GM12878 (cell line): ENCODE measurements around the gene SLC4A5. TPM values are rescaled to one million over a fixed set of nuclear protein-coding genes. Genes with fewer than 3 reads are reported as not detected.

Experiments used
- CBX3 ChIP-seq: fragments of 200-600 bp; sonication (generic); IDR thresholded peaks from 2 replicates; pipeline ENCODE4 v1.6.1; 2016; ENCODE audit warnings: low read depth, borderline replicate concordance
- EED ChIP-seq: sonication (generic); IDR thresholded peaks from 2 replicates; pipeline ENCODE4 v1.6.1; 2016; ENCODE audit warnings: antibody characterized with exemption, low read depth
- EP300 ChIP-seq, 2 experiments: fragments of 150-350 bp in 1 of 2; IDR thresholded peaks; 2 replicates each; pipeline ENCODE4 v1.6.1; 2011 to 2012; ENCODE audit warnings: low read depth in 2 of 2, low read length in 2 of 2, borderline replicate concordance in 1 of 2, improper control_type of control experiment in 1 of 2, inconsistent platforms in 1 of 2; ENCODE audit not compliant: control insufficient read depth in 1 of 2
- FOXK2 ChIP-seq: fragments of 450-650 bp; IDR thresholded peaks from 2 replicates; pipeline ENCODE4 v1.6.1; 2017; ENCODE audit warnings: mild to moderate bottlenecking, moderate library complexity
- GABPA ChIP-seq: IDR thresholded peaks from 2 replicates; pipeline ENCODE4 v1.6.1; 2014; ENCODE audit warnings: antibody characterized with exemption, low read depth, mild to moderate bottlenecking, inconsistent platforms
- KAT2A ChIP-seq: conservative IDR thresholded peaks from 2 replicates; pipeline ENCODE4 v1.6.1; 2011; ENCODE audit warnings: low read depth, low read length; ENCODE audit not compliant: control insufficient read depth
- MXI1 ChIP-seq: fragments of 150-350 bp; IDR thresholded peaks from 2 replicates; pipeline ENCODE4 v1.6.1; 2011; ENCODE audit warnings: low read depth, mild to moderate bottlenecking, inconsistent platforms, low read length, improper control_type of control experiment
- NR2C2 ChIP-seq: IDR thresholded peaks from 2 replicates; pipeline ENCODE4 v1.6.1; 2011; ENCODE audit warnings: borderline replicate concordance, low read depth; ENCODE audit not compliant: control insufficient read depth, insufficient read length
- PKNOX1 ChIP-seq: fragments of 450-650 bp; IDR thresholded peaks from 2 replicates; pipeline ENCODE4 v1.6.1; 2016; ENCODE audit warnings: mild to moderate bottlenecking
- PML ChIP-seq: IDR thresholded peaks from 2 replicates; pipeline ENCODE4 v1.6.1; 2012; ENCODE audit warnings: low read length, inconsistent platforms
- POU2F2 ChIP-seq: IDR thresholded peaks from 3 replicates; pipeline ENCODE4 v1.6.1; 2011; ENCODE audit warnings: low read depth, mild to moderate bottlenecking, low read length, borderline replicate concordance
- RUNX3 ChIP-seq: IDR thresholded peaks from 2 replicates; pipeline ENCODE4 v1.6.1; 2012; ENCODE audit warnings: low read length, inconsistent platforms
- SIX5 ChIP-seq: IDR thresholded peaks from 2 replicates; pipeline ENCODE4 v1.6.1; 2011; ENCODE audit warnings: mild to moderate bottlenecking, low read depth, low read length, moderate library complexity; ENCODE audit not compliant: severe bottlenecking
- SMAD5 ChIP-seq: IDR thresholded peaks from 2 replicates; pipeline ENCODE4 v1.6.1; 2016; ENCODE audit warnings: antibody characterized with exemption, low read depth
- SMARCA5 ChIP-seq: fragments of 450-650 bp; IDR thresholded peaks from 2 replicates; pipeline ENCODE4 v1.6.1; 2017; ENCODE audit warnings: mild to moderate bottlenecking
- SUPT20H ChIP-seq: IDR thresholded peaks from 2 replicates; pipeline ENCODE4 v1.6.1; 2011; ENCODE audit warnings: low read depth, mild to moderate bottlenecking, low read length, moderate library complexity, borderline replicate concordance; ENCODE audit not compliant: control insufficient read depth
- TCF12 ChIP-seq: IDR thresholded peaks from 2 replicates; pipeline ENCODE4 v1.6.1; 2011; ENCODE audit warnings: low read depth, mild to moderate bottlenecking, low read length
- WRNIP1 ChIP-seq: IDR thresholded peaks from 2 replicates; pipeline ENCODE4 v1.6.1; 2011; ENCODE audit warnings: low read depth, low read length, improper control_type of control experiment, borderline replicate concordance
- YY1 ChIP-seq: IDR thresholded peaks from 2 replicates; pipeline ENCODE4 v1.6.1; 2011; ENCODE audit warnings: low read depth, mild to moderate bottlenecking, low read length
- ZNF384 ChIP-seq: IDR thresholded peaks from 2 replicates; pipeline ENCODE4 v1.6.1; 2012; ENCODE audit warnings: low read depth, mild to moderate bottlenecking, low read length, improper control_type of control experiment, borderline replicate concordance
- polyA plus RNA-seq, 11 experiments: library from polyadenylated mRNA; depleted of rRNA in 4 of 11; unstranded in 6 of 11; stranded (reverse) in 5 of 11; fragments of >200 nt; fragmentation: Nextera tagmentation in 4 of 11; fragmentation: Illumina TruSeq in 1 of 11; extraction: Ambion mirVana in 4 of 11; extraction: Trizol in 1 of 11; gene quantifications; 1 replicate in 1 of 11; 2 replicates in 10 of 11; pipeline versions ENCODE4 v1.2.1 to v1.2.3, GENCODE V29; 2011 to 2016; ENCODE audit warnings: inconsistent platforms in 2 of 11, missing spikeins in 2 of 11, low read depth in 1 of 11
- total RNA-seq, 4 experiments: library from RNA; depleted of rRNA in 3 of 4; stranded (reverse); fragments of >200 nt in 3 of 4; fragmentation: Illumina TruSeq in 1 of 4; extraction: Trizol in 1 of 4; gene quantifications; 2 replicates each; pipeline versions ENCODE4 v1.2.1 to v1.2.3, GENCODE V29; 2013 to 2021
- TF ChIP-seq, protein P1 (sequence below): IDR thresholded peaks from 2 replicates; pipeline ENCODE4 v1.6.1; 2012; ENCODE audit warnings: improper control_type of control experiment, low read depth, low read length; ENCODE audit not compliant: insufficient replicate concordance
- TF ChIP-seq, protein P2 (sequence below): fragments of 450-650 bp; IDR thresholded peaks from 2 replicates; pipeline ENCODE4 v1.6.1; 2017; ENCODE audit warnings: borderline replicate concordance
- TF ChIP-seq, protein P3 (sequence below): IDR thresholded peaks from 2 replicates; pipeline ENCODE4 v1.6.1; 2011; ENCODE audit warnings: borderline replicate concordance, low read depth, mild to moderate bottlenecking, moderate library complexity, mixed read lengths, low read length; ENCODE audit not compliant: insufficient read depth; ENCODE audit errors: extremely low read length

SLC4A5 gene
- total and polyA plus RNA-seq, 10 of the 15 experiments (the other 5 are each of a cell fraction or from before 2014, with no cell fraction given), result 0.15 to 4.7 (median 1.6) TPM

GRCh38 chr2:74186038-74186437 lies 157.2 kb downstream of the SLC4A5 start (continued):
- TF ChIP-seq, protein P1, sequence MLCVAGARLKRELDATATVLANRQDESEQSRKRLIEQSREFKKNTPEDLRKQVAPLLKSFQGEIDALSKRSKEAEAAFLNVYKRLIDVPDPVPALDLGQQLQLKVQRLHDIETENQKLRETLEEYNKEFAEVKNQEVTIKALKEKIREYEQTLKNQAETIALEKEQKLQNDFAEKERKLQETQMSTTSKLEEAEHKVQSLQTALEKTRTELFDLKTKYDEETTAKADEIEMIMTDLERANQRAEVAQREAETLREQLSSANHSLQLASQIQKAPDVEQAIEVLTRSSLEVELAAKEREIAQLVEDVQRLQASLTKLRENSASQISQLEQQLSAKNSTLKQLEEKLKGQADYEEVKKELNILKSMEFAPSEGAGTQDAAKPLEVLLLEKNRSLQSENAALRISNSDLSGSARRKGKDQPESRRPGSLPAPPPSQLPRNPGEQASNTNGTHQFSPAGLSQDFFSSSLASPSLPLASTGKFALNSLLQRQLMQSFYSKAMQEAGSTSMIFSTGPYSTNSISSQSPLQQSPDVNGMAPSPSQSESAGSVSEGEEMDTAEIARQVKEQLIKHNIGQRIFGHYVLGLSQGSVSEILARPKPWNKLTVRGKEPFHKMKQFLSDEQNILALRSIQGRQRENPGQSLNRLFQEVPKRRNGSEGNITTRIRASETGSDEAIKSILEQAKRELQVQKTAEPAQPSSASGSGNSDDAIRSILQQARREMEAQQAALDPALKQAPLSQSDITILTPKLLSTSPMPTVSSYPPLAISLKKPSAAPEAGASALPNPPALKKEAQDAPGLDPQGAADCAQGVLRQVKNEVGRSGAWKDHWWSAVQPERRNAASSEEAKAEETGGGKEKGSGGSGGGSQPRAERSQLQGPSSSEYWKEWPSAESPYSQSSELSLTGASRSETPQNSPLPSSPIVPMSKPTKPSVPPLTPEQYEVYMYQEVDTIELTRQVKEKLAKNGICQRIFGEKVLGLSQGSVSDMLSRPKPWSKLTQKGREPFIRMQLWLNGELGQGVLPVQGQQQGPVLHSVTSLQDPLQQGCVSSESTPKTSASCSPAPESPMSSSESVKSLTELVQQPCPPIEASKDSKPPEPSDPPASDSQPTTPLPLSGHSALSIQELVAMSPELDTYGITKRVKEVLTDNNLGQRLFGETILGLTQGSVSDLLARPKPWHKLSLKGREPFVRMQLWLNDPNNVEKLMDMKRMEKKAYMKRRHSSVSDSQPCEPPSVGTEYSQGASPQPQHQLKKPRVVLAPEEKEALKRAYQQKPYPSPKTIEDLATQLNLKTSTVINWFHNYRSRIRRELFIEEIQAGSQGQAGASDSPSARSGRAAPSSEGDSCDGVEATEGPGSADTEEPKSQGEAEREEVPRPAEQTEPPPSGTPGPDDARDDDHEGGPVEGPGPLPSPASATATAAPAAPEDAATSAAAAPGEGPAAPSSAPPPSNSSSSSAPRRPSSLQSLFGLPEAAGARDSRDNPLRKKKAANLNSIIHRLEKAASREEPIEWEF, result peak; percentile 30
- TF ChIP-seq, protein P2, sequence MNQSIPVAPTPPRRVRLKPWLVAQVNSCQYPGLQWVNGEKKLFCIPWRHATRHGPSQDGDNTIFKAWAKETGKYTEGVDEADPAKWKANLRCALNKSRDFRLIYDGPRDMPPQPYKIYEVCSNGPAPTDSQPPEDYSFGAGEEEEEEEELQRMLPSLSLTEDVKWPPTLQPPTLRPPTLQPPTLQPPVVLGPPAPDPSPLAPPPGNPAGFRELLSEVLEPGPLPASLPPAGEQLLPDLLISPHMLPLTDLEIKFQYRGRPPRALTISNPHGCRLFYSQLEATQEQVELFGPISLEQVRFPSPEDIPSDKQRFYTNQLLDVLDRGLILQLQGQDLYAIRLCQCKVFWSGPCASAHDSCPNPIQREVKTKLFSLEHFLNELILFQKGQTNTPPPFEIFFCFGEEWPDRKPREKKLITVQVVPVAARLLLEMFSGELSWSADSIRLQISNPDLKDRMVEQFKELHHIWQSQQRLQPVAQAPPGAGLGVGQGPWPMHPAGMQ, result no peak
- TF ChIP-seq FOXK2 (no peak), SUPT20H (no peak), EED (peak; percentile 86), EP300 (IDR thresholded peaks at IDR 0.05; ENCODE audit: borderline replicate concordance in 1 of 2, control insufficient read depth in 1 of 2, low read depth in 2 of 2, low read length in 2 of 2) (peak; percentile 67 to 79), ZNF384 (no peak; the same call in 1 of the 2 replicates), PML (peak; percentile 30; the same call in 1 of the 2 replicates), RUNX3 (peak; percentile 92), YY1 (0 out of 2 replicates have a peak, but pooled peaks have one; percentile 13), KAT2A (no peak), TCF12 (no peak), GABPA (0 out of 2 replicates have a peak, but pooled peaks have one; percentile 34), SIX5 (no peak), CBX3 (no peak), POU2F2 (peak; percentile 49; the same call in 1 of the 3 replicates), NR2C2 (no peak), MXI1 (0 out of 2 replicates have a peak, but pooled peaks have one; percentile 56), PKNOX1 (peak; percentile 71; the same call in 1 of the 2 replicates), SMAD5 (no peak), SMARCA5 (peak; percentile 62; the same call in 1 of the 2 replicates), WRNIP1 (no peak)
- TF ChIP-seq, protein P3, sequence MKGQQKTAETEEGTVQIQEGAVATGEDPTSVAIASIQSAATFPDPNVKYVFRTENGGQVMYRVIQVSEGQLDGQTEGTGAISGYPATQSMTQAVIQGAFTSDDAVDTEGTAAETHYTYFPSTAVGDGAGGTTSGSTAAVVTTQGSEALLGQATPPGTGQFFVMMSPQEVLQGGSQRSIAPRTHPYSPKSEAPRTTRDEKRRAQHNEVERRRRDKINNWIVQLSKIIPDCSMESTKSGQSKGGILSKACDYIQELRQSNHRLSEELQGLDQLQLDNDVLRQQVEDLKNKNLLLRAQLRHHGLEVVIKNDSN, result no peak
